Ovary (tissue), 3 donors: ENCODE results near the gene SNX9.

Experiments used
- EP300 ChIP-seq: sonication (generic); formaldehyde crosslinking; IDR thresholded peaks from one replicate; pipeline ENCODE4 v1.6.1; 2017; ENCODE audit warnings: antibody characterized with exemption
- TF ChIP-seq, protein P1 (sequence below), 3 donors: fragments of 450-650 bp in 2 of 3; fragments of 200-600 bp in 1 of 3; IDR thresholded peaks; one replicate each; pipeline versions ENCODE4 v1.5.1 to v1.8.0; 2016 to 2022; ENCODE audit warnings: antibody characterized with exemption in 3 of 3, mild to moderate bottlenecking in 1 of 3
- donor health status: DM: no; HTN: no; CAD: no.

DNA sequence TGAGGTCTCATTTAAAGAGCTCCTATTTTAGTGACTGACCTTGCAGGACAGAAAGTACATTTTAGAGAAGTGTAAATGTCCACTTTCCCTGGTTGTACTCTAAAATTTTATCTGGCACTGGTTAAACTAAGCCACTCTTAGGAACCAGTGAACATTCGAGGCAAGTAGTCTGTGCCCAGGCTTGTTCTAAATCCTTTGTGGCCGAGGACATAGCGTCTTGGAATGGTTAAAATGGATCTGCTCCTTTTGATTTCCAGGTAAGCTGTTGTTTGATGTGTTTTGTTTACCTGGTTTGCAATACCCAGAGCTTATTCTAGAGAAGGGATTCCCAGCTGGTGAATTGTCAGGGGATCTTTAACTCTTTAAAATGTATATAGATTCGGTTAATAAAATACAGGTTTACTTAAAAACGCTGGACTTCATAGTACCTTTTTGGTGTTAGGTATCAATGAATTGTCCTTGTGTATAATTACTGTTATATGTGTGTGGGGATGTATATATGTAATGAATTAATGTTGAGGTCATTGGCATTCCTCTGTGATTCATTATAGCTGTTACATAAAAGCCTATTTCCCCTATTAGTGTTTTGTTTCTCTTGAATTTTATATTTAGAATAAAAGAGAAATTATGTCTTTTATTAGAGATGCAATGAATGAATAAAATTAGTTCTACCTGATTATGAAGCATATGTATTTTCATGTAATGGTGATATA is 15.8 kb downstream of the SNX9 start:
- TF ChIP-seq, protein P1, sequence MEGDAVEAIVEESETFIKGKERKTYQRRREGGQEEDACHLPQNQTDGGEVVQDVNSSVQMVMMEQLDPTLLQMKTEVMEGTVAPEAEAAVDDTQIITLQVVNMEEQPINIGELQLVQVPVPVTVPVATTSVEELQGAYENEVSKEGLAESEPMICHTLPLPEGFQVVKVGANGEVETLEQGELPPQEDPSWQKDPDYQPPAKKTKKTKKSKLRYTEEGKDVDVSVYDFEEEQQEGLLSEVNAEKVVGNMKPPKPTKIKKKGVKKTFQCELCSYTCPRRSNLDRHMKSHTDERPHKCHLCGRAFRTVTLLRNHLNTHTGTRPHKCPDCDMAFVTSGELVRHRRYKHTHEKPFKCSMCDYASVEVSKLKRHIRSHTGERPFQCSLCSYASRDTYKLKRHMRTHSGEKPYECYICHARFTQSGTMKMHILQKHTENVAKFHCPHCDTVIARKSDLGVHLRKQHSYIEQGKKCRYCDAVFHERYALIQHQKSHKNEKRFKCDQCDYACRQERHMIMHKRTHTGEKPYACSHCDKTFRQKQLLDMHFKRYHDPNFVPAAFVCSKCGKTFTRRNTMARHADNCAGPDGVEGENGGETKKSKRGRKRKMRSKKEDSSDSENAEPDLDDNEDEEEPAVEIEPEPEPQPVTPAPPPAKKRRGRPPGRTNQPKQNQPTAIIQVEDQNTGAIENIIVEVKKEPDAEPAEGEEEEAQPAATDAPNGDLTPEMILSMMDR (IDR thresholded peaks at IDR 0.05) = no peak
- TF ChIP-seq EP300 = no peak
